Panc1 (cell line): ENCODE results near the gene TRAM2. TPM values are rescaled to one million over a fixed set of nuclear protein-coding genes. Genes with fewer than 3 reads are reported as not detected.

Experiments
- ATAC-seq: fragments of 200-7000 bp; cut with Tn5 transposase; 2 replicates; pipeline ENCODE4 v1.9.1; 2020; ENCODE audit warnings: mild to moderate bottlenecking, moderate library complexity
- BruUV-seq: library from RNA; stranded (reverse); fragments of 400-500 nt; replicated peaks from 2 replicates; lab custom pipeline; 2021; lab: Mats Ljungman, UMichigan
- CTCF ChIA-PET: fragments of 300-600 bp; sonication (Branson Sonifier 250); formaldehyde crosslinking; loops from one replicate; lab custom pipeline; 2022; ENCODE audit warnings: antibody characterized with exemption; lab: Charles Lee
- POLR2A ChIA-PET: fragments of 300-600 bp; sonication (Branson Sonifier 250); formaldehyde crosslinking; loops from one replicate; lab custom pipeline; 2022; ENCODE audit warnings: antibody characterized with exemption; lab: Charles Lee
- DNase-seq: peaks from one replicate; pipeline ENCODE4 v3.0.0-alpha.2; 2010; ENCODE audit warnings: low read depth, low spot score
- H3K27ac ChIP-seq: 2 replicates; pipeline ENCODE4 v1.5.1; 2011; ENCODE audit warnings: mild to moderate bottlenecking, low read length, inconsistent platforms
- H3K27me3 ChIP-seq: fragments of 200-500 bp; sonication (Bioruptor generic); 2 replicates; pipeline ENCODE4 v1.6.0; 2014; ENCODE audit warnings: low read length, inconsistent platforms; ENCODE audit not compliant: control insufficient read depth, insufficient read depth
- H3K36me3 ChIP-seq: fragments of 200-500 bp; sonication (Bioruptor generic); 2 replicates; pipeline ENCODE4 v1.5.1; 2014; ENCODE audit warnings: inconsistent platforms, mild to moderate bottlenecking, low read length, moderate library complexity; ENCODE audit not compliant: control insufficient read depth, insufficient read depth
- H3K4me1 ChIP-seq: 2 replicates; pipeline ENCODE4 v1.5.1; 2011; ENCODE audit warnings: inconsistent platforms, mild to moderate bottlenecking, low read length, moderate library complexity; ENCODE audit not compliant: control insufficient read depth, insufficient read depth
- H3K4me3 ChIP-seq, 2 experiments: 2 replicates each; pipeline ENCODE4 v1.5.1; 2011 to 2012; ENCODE audit warnings: low read depth in 2 of 2, low read length in 2 of 2, mild to moderate bottlenecking in 2 of 2, inconsistent platforms in 1 of 2, moderate library complexity in 1 of 2
- H3K9me3 ChIP-seq: fragments of 200-500 bp; sonication (Bioruptor generic); 2 replicates; pipeline ENCODE4 v1.5.1; 2014; ENCODE audit warnings: low read depth, mild to moderate bottlenecking, inconsistent platforms, low read length, moderate library complexity; ENCODE audit not compliant: control insufficient read depth, insufficient read depth
- POLR2AphosphoS5 ChIP-seq: IDR thresholded peaks from 2 replicates; pipeline ENCODE4 v1.6.1; 2012; ENCODE audit warnings: mild to moderate bottlenecking, low read depth, low read length, moderate library complexity
- SIN3A ChIP-seq: IDR thresholded peaks from 2 replicates; pipeline ENCODE4 v1.6.1; 2012; ENCODE audit warnings: low read depth, mild to moderate bottlenecking, low read length, moderate library complexity, borderline replicate concordance; ENCODE audit not compliant: insufficient read depth
- TCF7L2 ChIP-seq: IDR thresholded peaks from 2 replicates; pipeline ENCODE4 v1.6.1; 2011; ENCODE audit warnings: mild to moderate bottlenecking, low read depth, low read length, inconsistent platforms
- in situ Hi-C: cut with HindIII; loops from 2 replicates; pipeline ENCODE4 v1.10.0; 2016; ENCODE audit warnings: low sequenced_read_pairs, low pct_unique_long_range_greater_than_20kb
- intact Hi-C: fragments of 100-400 bp; cut with micrococcal nuclease; formaldehyde crosslinking; loops from one replicate; pipeline ENCODE4 v1.10.0; 2022; ENCODE audit not compliant: unreplicated experiment
- total RNA-seq: library from RNA; stranded (reverse); gene quantifications from one replicate; pipeline ENCODE4 v1.2.1, GENCODE V29; 2021; ENCODE audit not compliant: unreplicated experiment
- TF ChIP-seq, protein P1 (sequence below): fragments of 450-650 bp; IDR thresholded peaks from 2 replicates; pipeline ENCODE4 v1.5.1; 2017; ENCODE audit warnings: mild to moderate bottlenecking
- TF ChIP-seq, protein P2 (sequence below), 2 experiments: IDR thresholded peaks; 2 replicates each; pipeline ENCODE4 v1.6.1; 2011 to 2012; ENCODE audit warnings: low read depth in 2 of 2, control low read depth in 1 of 2, low read length in 1 of 2, mild to moderate bottlenecking in 1 of 2, moderate library complexity in 1 of 2; ENCODE audit not compliant: insufficient read depth in 1 of 2

TRAM2 gene
- total RNA-seq, 1 experiment from 2014 or later: 56.7 TPM

DNA sequence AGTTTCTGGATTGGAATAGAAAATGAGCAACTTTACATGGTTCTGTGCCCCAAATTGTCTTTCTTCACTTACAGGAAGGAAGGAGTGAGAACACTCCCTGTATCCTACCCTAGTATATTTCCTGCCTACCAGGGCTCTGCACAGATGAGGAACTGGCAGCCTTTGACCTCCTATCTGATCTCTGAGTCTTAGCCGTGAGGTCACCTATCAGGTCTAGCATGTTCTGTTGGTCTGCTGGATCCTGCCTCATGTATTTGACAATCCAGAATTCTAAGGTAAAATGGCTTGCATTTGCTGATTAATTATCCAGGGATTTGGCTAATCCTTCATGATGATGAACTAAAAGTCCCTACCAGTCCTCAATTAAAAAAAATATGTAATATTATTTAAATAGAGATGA lies 35.0 kb upstream of the TRAM2 start:
- no TSS peak for BruUV-seq
- TF ChIP-seq, protein P1, sequence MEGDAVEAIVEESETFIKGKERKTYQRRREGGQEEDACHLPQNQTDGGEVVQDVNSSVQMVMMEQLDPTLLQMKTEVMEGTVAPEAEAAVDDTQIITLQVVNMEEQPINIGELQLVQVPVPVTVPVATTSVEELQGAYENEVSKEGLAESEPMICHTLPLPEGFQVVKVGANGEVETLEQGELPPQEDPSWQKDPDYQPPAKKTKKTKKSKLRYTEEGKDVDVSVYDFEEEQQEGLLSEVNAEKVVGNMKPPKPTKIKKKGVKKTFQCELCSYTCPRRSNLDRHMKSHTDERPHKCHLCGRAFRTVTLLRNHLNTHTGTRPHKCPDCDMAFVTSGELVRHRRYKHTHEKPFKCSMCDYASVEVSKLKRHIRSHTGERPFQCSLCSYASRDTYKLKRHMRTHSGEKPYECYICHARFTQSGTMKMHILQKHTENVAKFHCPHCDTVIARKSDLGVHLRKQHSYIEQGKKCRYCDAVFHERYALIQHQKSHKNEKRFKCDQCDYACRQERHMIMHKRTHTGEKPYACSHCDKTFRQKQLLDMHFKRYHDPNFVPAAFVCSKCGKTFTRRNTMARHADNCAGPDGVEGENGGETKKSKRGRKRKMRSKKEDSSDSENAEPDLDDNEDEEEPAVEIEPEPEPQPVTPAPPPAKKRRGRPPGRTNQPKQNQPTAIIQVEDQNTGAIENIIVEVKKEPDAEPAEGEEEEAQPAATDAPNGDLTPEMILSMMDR: no peak
- TF ChIP-seq POLR2AphosphoS5: no peak
- no peak for TF ChIP-seq SIN3A
- TF ChIP-seq TCF7L2: no peak
- TF ChIP-seq, protein P2, sequence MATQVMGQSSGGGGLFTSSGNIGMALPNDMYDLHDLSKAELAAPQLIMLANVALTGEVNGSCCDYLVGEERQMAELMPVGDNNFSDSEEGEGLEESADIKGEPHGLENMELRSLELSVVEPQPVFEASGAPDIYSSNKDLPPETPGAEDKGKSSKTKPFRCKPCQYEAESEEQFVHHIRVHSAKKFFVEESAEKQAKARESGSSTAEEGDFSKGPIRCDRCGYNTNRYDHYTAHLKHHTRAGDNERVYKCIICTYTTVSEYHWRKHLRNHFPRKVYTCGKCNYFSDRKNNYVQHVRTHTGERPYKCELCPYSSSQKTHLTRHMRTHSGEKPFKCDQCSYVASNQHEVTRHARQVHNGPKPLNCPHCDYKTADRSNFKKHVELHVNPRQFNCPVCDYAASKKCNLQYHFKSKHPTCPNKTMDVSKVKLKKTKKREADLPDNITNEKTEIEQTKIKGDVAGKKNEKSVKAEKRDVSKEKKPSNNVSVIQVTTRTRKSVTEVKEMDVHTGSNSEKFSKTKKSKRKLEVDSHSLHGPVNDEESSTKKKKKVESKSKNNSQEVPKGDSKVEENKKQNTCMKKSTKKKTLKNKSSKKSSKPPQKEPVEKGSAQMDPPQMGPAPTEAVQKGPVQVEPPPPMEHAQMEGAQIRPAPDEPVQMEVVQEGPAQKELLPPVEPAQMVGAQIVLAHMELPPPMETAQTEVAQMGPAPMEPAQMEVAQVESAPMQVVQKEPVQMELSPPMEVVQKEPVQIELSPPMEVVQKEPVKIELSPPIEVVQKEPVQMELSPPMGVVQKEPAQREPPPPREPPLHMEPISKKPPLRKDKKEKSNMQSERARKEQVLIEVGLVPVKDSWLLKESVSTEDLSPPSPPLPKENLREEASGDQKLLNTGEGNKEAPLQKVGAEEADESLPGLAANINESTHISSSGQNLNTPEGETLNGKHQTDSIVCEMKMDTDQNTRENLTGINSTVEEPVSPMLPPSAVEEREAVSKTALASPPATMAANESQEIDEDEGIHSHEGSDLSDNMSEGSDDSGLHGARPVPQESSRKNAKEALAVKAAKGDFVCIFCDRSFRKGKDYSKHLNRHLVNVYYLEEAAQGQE (IDR thresholded peaks at IDR 0.05; ENCODE audit: insufficient read depth in 1 of 2, low read depth in 2 of 2, low read length in 1 of 2): no peak
- no peak overlapping the region for H3K4me3 ChIP-seq

DNA sequence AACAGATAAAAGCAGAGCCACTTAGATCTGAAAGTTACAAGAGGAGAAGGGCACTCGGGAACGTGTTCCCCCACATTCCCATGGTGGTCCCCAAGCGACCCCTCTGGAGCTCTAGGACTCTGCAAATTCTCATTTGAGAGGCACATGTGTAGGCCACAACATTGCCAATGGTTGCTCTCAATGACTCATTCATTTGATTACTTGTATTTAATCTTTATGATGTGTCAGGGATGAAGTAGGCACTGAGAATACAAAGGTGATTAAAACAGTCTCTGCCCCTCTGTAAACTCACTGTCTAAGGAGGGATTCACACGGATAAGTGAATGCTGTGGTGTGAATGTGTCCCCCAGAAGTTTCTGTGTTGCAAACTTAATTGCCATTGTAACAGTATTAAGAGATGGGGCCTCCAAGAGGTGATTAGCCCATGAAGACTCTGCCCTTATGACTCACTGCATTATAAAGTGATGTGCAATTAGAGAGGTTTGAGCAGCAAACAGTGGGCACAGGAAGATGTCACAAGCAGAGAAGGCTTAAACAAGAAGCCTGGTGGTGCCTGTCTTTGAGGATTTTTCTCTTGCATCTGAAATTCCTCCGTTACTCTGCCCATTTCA lies 34.0 kb upstream of the TRAM2 start:
- ChIA-PET POLR2A (no interaction called here), CTCF (no interaction called here)
- H3K9me3 ChIP-seq: no peaks in the 10 kb centered on the region
- no peak for DNase-seq
- in situ Hi-C loops: no loop called here
- no peak for ATAC-seq
- H3K4me3 ChIP-seq: no peak overlapping the region
- BruUV-seq: no TSS peak
- TF ChIP-seq SIN3A (no peak), POLR2AphosphoS5 (no peak), TCF7L2 (no peak)
- TF ChIP-seq, protein P1: no peak
- TF ChIP-seq, protein P2 (IDR thresholded peaks at IDR 0.05; ENCODE audit: insufficient read depth in 1 of 2, low read depth in 2 of 2, low read length in 1 of 2): no peak
- H3K4me1 ChIP-seq: no peaks in the 10 kb centered on the region
- no peaks in the 10 kb centered on the region for H3K27me3 ChIP-seq
- no peak overlapping the region for H3K27ac ChIP-seq
- no peaks in the 10 kb centered on the region for H3K36me3 ChIP-seq
- intact Hi-C loops: no loop called here

More for the DNA sequence above, 35.0 kb upstream of the TRAM2 start:
- intact Hi-C loops (no loop called here), in situ Hi-C loops (no loop called here)
- Histone ChIP-seq H3K4me1 (no peaks in the 10 kb centered on the region), H3K27ac (no peak overlapping the region), H3K36me3 (no peaks in the 10 kb centered on the region), H3K9me3 (no peaks in the 10 kb centered on the region), H3K27me3 (no peaks in the 10 kb centered on the region)
- ATAC-seq (no peak), DNase-seq (no peak)
- CTCF ChIA-PET: no interaction called here
- POLR2A ChIA-PET: no interaction called here
